ENCODE results near the gene TMEM88.

Gene TMEM88

GRCh38 chr17:7833011-7833794 lies 21.7 kb upstream of the TMEM88 start:
- no peak for DNase-seq (ENCODE audit: low spot score)

GRCh38 chr17:7833795-7834541 lies 20.9 kb upstream of the TMEM88 start, which contains the start of gene KDM6B:
KDM6B (plus strand) TSS chr17:7834217; CDS start chr17:7845555, 11,338 bp downstream.
- DNase-seq (ENCODE audit: low spot score) = peak; percentile 95

- no peak for DNase-seq (ENCODE audit: low spot score)
Measured at GRCh38 chr17:7834542-7834956, 20.3 kb upstream of the TMEM88 start.

- DNase-seq (ENCODE audit: low spot score) = peak; percentile 100
Measured at GRCh38 chr17:7834957-7835813, 19.7 kb upstream of the TMEM88 start.

GRCh38 chr17:7835814-7836595 lies 18.9 kb upstream of the TMEM88 start:
- no peak for DNase-seq (ENCODE audit: low spot score)

DNA sequence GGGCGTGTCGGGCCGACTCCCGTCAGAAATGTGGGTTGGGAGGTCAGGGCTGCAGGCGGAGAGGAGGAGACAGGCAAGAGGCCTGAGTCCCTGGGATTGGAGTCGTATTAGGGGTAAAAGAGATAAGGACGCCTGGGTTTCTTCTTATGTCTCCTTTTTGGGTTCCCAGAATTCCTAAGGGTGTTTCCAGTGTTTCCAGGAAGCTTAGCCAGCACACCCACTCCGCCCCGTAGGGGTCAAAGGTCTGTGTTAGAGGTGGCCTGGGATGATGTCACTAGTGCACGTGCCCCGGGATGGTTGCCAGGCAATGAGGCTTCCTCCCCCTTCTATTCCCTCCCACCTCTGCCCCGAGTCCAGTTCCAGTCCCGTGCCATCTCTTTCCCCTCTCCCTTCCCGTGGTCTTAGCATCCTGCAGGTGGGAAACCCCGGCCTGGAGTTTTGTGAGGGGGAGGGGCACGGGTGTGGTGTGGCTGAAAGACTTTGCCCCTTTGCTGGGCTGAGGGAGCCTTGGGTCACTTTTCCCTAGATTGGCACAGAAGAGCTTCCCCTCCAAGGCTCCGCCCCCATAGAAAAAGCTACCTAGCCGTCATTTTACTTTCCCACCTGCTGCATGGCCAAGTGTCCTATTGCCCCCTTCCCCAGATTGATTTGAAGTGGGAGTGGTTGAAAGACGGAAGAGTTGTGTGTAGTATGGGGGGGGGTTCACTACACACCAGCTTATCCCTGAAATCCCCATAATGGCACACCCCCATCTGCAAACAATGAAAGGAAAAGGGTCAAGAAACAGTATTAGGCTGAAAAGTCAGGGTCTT lies 18.1 kb upstream of the TMEM88 start:
- DNase-seq (ENCODE audit: low spot score) = peak; percentile 99

GRCh38 chr17:7837408-7838088 lies 17.3 kb upstream of the TMEM88 start:
- peak; percentile 60 for DNase-seq (ENCODE audit: low spot score)

DNA sequence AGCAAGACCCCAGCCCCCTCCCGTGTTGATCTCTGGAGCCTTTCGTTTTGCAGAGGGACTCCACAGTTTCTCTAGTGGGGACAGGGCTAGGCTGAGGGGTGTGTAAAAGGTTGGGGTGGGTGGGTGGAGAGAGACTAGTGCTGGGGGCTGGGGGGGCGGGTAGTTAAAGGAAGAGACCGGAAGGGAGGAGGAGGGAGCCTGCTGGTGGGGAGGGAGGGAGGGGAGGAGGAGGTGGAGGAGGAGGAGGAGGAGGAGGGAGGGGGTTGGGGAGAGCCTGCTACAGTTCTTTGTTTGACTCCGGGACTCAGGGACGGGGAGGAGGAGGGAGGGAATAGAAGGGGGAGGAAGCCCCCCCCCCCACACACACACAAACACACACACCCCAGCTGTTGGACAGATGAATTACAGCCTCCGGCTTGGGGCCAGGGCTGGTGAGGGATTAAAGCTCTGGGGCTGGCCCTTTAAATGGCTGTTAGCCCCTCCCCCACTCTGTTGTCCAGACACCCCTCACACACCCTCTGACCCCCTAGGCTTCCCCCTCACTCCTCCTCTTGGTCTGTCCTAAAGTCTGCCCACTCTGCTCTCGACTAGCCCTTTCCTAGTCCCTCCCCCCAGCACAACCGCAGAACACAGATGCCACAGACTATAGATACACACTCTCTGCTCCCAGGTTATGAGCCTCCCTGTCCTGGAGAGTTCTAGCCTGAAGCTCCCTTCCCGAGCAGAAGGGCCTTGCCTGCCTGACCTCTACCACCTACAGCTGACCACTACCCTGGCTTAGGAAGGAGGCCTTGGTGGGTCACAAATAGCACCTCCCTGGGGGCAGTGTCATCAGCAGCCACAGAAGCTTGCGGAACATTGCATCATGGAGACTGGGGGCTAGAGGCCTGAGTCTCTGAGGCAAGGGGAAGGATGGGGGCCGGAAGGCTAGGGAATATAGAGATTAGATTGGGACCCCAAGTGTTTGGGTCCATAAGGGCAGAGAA lies 16.5 kb upstream of the TMEM88 start:
- peak; percentile 87 for DNase-seq (ENCODE audit: low spot score)

- DNase-seq (ENCODE audit: low spot score) = peak; percentile 59
Measured at GRCh38 chr17:7839190-7839875, 15.5 kb upstream of the TMEM88 start.

- peak; percentile 51 for DNase-seq (ENCODE audit: low spot score)
Measured at GRCh38 chr17:7839876-7840261, 15.0 kb upstream of the TMEM88 start.

- DNase-seq (ENCODE audit: low spot score) = no peak
Measured at GRCh38 chr17:7840441-7840840, 14.4 kb upstream of the TMEM88 start.

DNA sequence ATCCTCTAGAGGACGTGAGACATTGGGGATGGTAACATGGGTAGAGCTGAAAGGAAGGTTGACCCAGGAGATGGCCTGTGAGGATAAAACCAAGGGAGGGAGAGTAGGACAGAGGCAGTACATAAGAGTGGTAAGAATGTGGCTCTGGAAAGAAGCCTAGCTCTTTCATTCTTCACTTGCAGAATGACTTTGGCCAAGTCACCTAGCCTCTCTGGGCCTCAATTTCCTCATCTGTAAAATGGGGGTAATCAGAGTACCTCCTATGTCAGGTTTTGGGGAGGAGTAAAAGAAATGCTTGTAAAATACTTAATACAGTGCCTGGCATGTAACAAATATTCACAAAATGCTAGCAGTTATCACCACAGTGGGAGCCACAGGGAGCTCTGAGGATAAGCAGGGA lies 14.0 kb upstream of the TMEM88 start:
- no peak for DNase-seq (ENCODE audit: low spot score)

DNA sequence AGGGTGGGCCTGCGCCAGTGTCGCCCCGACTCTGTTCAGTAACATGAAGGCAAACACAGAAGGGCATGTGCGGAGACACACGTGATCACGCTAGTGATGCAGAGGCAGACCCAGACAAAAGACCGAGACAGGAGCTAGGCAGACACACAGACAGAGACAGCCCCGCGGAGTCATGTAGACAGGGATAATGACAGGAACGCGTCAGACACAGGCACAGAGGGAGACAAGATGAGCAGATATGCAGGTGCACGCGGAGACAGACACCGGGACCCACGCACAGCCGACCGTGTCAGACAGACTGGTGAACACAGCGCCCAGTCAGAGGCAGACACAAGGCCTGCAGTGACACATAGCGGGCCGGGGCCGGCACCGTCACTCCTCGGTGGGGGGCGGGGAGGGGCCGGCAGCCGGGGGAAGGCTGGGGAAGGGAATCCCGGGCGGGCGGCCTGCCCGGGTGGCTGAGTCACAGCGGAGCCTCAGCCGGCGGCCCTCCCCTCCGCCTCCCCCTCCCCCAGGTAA lies 13.4 kb upstream of the TMEM88 start:
- peak; percentile 85 for DNase-seq (ENCODE audit: low spot score)

GRCh38 chr17:7841915-7842379 lies 12.9 kb upstream of the TMEM88 start:
- peak; percentile 99 for DNase-seq (ENCODE audit: low spot score)

GRCh38 chr17:7842380-7843256 lies 12.2 kb upstream of the TMEM88 start:
- peak; percentile 73 for DNase-seq (ENCODE audit: low spot score)

- DNase-seq (ENCODE audit: low spot score) = no peak
Measured at GRCh38 chr17:7843257-7843535, 11.7 kb upstream of the TMEM88 start.
